ENCODE results near the gene DDX42. TPM values are rescaled to one million over a fixed set of nuclear protein-coding genes. Genes with fewer than 3 reads are reported as not detected.

Gene DDX42
- total RNA-seq, 1 experiment from 2014 or later = 174 TPM

- ATAC-seq (no peak), DNase-seq (ENCODE audit: low read depth, low spot score) (no peak)
- Histone ChIP-seq H3K9ac (ENCODE audit: low read length) (no peak overlapping the region), H3K27me3 (ENCODE audit: insufficient read depth, low read length) (no peaks in the 10 kb centered on the region), H3K79me2 (ENCODE audit: insufficient read depth, low read length) (peaks cover 90% of the 10 kb centered on the region), H2AFZ (ENCODE audit: low read depth, low read length, poor library complexity, severe bottlenecking) (no peak overlapping the region), H3K4me3 (replicated peaks in 1 of 2; ENCODE audit: low read depth in 1 of 2, low read length in 2 of 2) (no peak overlapping the region), H3K4me1 (ENCODE audit: control insufficient read depth in 1 of 2, insufficient read depth in 2 of 2, low read length in 2 of 2) (no peaks in the 10 kb centered on the region), H4K20me1 (ENCODE audit: insufficient read depth) (peaks cover 21% of the 10 kb centered on the region; the same call in 1 of the 2 replicates), H3K9me3 (ENCODE audit: control insufficient read depth in 1 of 2, insufficient read depth in 1 of 2, low read depth in 1 of 2, low read length in 2 of 2) (no peaks in the 10 kb centered on the region), H3K36me3 (ENCODE audit: control insufficient read depth in 1 of 2, insufficient read depth in 2 of 2, low read length in 2 of 2) (peaks cover 86 to 91% of the 10 kb centered on the region in 2 experiments), H3K4me2 (ENCODE audit: low read length) (no peak overlapping the region), H3K27ac (ENCODE audit: low read depth, low read length) (no peak overlapping the region), H3K9me2 (ENCODE audit: insufficient read depth) (no peaks in the 10 kb centered on the region)
- TF ChIP-seq EGR1 (IDR thresholded peaks at IDR 0.05; ENCODE audit: low read depth) (no peak), POLR2AphosphoS5 (IDR thresholded peaks at IDR 0.05; ENCODE audit: low read depth, low read length) (no peak), RAD21 (IDR thresholded peaks at IDR 0.05; ENCODE audit: low read depth) (no peak), TCF7L2 (IDR thresholded peaks at IDR 0.05; ENCODE audit: borderline replicate concordance, extremely low read depth, insufficient read depth, insufficient read length) (no peak), ELF1 (IDR thresholded peaks at IDR 0.05; ENCODE audit: borderline replicate concordance, low read depth) (no peak), SP1 (IDR thresholded peaks at IDR 0.05; ENCODE audit: low read depth) (no peak), SIN3A (IDR thresholded peaks at IDR 0.05; ENCODE audit: low read depth) (no peak), JUND (IDR thresholded peaks at IDR 0.05) (no peak), EZH2phosphoT487 (IDR thresholded peaks at IDR 0.05; ENCODE audit: borderline replicate concordance) (no peak), POLR2A (IDR thresholded peaks at IDR 0.05; ENCODE audit: borderline replicate concordance, extremely low read depth, insufficient read depth, insufficient read length) (no peak), EZH2 (IDR thresholded peaks at IDR 0.05) (no peak), CEBPB (IDR thresholded peaks at IDR 0.05; ENCODE audit: low read depth) (no peak), FOSL1 (IDR thresholded peaks at IDR 0.05; ENCODE audit: low read depth) (no peak), MAX (IDR thresholded peaks at IDR 0.05) (no peak), YY1 (IDR thresholded peaks at IDR 0.05; ENCODE audit: extremely low read depth, insufficient replicate concordance, low read depth, low read length) (no peak), ZBTB33 (IDR thresholded peaks at IDR 0.05; ENCODE audit: extremely low read depth, insufficient replicate concordance, low read length) (no peak), ATF3 (IDR thresholded peaks at IDR 0.05) (no peak), CBX3 (IDR thresholded peaks at IDR 0.05; ENCODE audit: low read depth) (no peak)
- intact Hi-C loops (cut with micrococcal nuclease) = no loop called here
- ChIA-PET RAD21 (ENCODE audit: low non-redundant PET in 1 of 2, low total read pairs in 2 of 2, uncharacterized antibody in 2 of 2, unreplicated experiment in 2 of 2) (no interaction called here), POLR2A (interaction anchor here (0.7 kb wide), 1 partner anchor 14 kb away, joined by 3 read pairs; no protein-coding TSS in a partner anchor), CTCF (no interaction called here)
- BruUV-seq (replicated peaks) = TSS peak; percentile 3
Observed at GRCh38 chr17:63798572-63799106, 24.7 kb downstream of the DDX42 start.
